Uterus (tissue), 4 donors: ENCODE results near the gene FXYD6. TPM values are rescaled to one million over a fixed set of nuclear protein-coding genes. Genes with fewer than 3 reads are reported as not detected.

ENCODE experiments used
- DNase-seq, 2 donors: peaks; one replicate each; pipeline ENCODE4 v3.0.0-alpha.2; 2019 to 2020
- H3K27ac ChIP-seq, 2 donors: fragments of 200-600 bp; sonication (generic); 1 replicate in 1 of 2; 2 replicates in 1 of 2; pipeline ENCODE4 v1.5.1; 2016 to 2018
- H3K27me3 ChIP-seq, 2 donors: fragments of 200-600 bp; sonication (generic); one replicate each; pipeline ENCODE4 v1.5.1; 2018 to 2019; ENCODE audit warnings: control low read depth in 1 of 2
- H3K36me3 ChIP-seq, 2 donors: fragments of 200-600 bp; sonication (generic); one replicate each; pipeline ENCODE4 v1.5.1; 2019; ENCODE audit warnings: control low read depth in 1 of 2
- H3K4me1 ChIP-seq, 2 donors: fragments of 200-600 bp; sonication (generic); one replicate each; pipeline ENCODE4 v1.5.1; 2018 to 2019; ENCODE audit warnings: control low read depth in 1 of 2
- H3K4me3 ChIP-seq, 2 donors: fragments of 200-600 bp; sonication (generic); 1 replicate in 1 of 2; 2 replicates in 1 of 2; pipeline ENCODE4 v1.5.1; 2018 to 2019; ENCODE audit warnings: mild to moderate bottlenecking in 1 of 2
- H3K9me3 ChIP-seq, 2 donors: fragments of 200-600 bp; sonication (generic); one replicate each; pipeline ENCODE4 v1.5.1; 2019; ENCODE audit warnings: control low read depth in 1 of 2
- POLR2A ChIP-seq, 2 donors: fragments of 450-650 bp; IDR thresholded peaks; one replicate each; pipeline ENCODE4 v1.6.1; 2016; ENCODE audit warnings: antibody characterized with exemption in 2 of 2, mild to moderate bottlenecking in 1 of 2, moderate library complexity in 1 of 2
- intact Hi-C: fragments of 100-400 bp; cut with DNase I; formaldehyde crosslinking; loops from one replicate; pipeline ENCODE4 v1.15.1; 2023; ENCODE audit warnings: low total_unique reads
- total RNA-seq, 4 donors: library from RNA; depleted of rRNA in 3 of 4; stranded (reverse); fragments of >200 nt in 3 of 4; gene quantifications; one replicate each; pipeline versions ENCODE4 v1.1.0 to v1.2.4, GENCODE V29; 2014 to 2023
- TF ChIP-seq, protein P1 (sequence below), 4 experiments: fragments of 200-600 bp in 2 of 4; fragments of 450-650 bp in 2 of 4; sonication (generic) in 2 of 4; IDR thresholded peaks; one replicate each; pipeline ENCODE4 v1.5.1; 2016 to 2019; ENCODE audit warnings: antibody characterized with exemption in 4 of 4, mild to moderate bottlenecking in 2 of 4, moderate library complexity in 1 of 4
- donor health status: DM: yes; HTN: yes; CAD: no.

FXYD6 gene
- total RNA-seq, 4 donors from 2014 or later, result 85.3 to 307 (median 192) TPM

- Histone ChIP-seq H3K36me3 (no peaks in the 10 kb centered on the region), H3K27ac (no peak overlapping the region), H3K9me3 (no peaks in the 10 kb centered on the region), H3K27me3 (no peaks in the 10 kb centered on the region), H3K4me1 (no peaks in the 10 kb centered on the region), H3K4me3 (no peak overlapping the region)
- DNase-seq, result no peak
- intact Hi-C loops, result no loop called here
- TF ChIP-seq, protein P1, sequence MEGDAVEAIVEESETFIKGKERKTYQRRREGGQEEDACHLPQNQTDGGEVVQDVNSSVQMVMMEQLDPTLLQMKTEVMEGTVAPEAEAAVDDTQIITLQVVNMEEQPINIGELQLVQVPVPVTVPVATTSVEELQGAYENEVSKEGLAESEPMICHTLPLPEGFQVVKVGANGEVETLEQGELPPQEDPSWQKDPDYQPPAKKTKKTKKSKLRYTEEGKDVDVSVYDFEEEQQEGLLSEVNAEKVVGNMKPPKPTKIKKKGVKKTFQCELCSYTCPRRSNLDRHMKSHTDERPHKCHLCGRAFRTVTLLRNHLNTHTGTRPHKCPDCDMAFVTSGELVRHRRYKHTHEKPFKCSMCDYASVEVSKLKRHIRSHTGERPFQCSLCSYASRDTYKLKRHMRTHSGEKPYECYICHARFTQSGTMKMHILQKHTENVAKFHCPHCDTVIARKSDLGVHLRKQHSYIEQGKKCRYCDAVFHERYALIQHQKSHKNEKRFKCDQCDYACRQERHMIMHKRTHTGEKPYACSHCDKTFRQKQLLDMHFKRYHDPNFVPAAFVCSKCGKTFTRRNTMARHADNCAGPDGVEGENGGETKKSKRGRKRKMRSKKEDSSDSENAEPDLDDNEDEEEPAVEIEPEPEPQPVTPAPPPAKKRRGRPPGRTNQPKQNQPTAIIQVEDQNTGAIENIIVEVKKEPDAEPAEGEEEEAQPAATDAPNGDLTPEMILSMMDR (IDR thresholded peaks at IDR 0.05), result no peak
- no peak for TF ChIP-seq POLR2A (IDR thresholded peaks at IDR 0.05)
Observed at GRCh38 chr11:117923275-117923674, 46.8 kb upstream of the FXYD6 start.

- Histone ChIP-seq H3K36me3 (no peaks in the 10 kb centered on the region), H3K4me1 (no peaks in the 10 kb centered on the region), H3K27ac (no peak overlapping the region), H3K27me3 (no peaks in the 10 kb centered on the region), H3K9me3 (no peaks in the 10 kb centered on the region), H3K4me3 (no peak overlapping the region)
- TF ChIP-seq, protein P1 (IDR thresholded peaks at IDR 0.05), result no peak
- TF ChIP-seq POLR2A (IDR thresholded peaks at IDR 0.05), result no peak
- intact Hi-C loops, result no loop called here
- no peak for DNase-seq
Observed at GRCh38 chr11:117921893-117922292, 45.4 kb upstream of the FXYD6 start.

GRCh38 chr11:117921456-117921855 is 45.0 kb upstream of the FXYD6 start:
- intact Hi-C loops, result no loop called here
- Histone ChIP-seq H3K27ac (no peak overlapping the region), H3K4me3 (no peak overlapping the region)

DNA sequence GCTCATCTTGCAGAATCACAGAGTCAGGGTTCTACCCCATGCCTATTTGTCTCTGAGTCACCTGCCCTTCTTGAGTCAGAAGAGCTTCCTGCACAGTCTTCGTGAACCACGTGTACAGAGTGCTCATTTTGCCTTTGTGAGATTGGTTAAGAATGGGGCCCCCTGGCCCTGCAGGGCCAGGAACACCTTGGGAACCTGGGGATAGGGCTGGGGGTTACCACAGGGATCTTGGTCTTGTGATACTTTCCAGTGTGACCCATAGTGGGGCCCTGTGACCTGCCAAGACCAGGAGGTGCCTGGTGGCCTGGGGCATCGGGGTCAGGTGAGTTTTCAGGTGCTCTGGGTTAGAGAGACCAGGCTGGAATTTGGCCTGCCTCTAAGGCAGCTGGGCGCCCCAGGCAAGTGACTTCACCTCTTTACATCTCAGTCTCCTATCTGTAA is 43.3 kb upstream of the FXYD6 start:
- no peaks in the 10 kb centered on the region for H3K27me3 ChIP-seq
- H3K4me3 ChIP-seq, result no peak overlapping the region
- DNase-seq, result peak; percentile 8 to 9
- TF ChIP-seq POLR2A (IDR thresholded peaks at IDR 0.05), result no peak
- TF ChIP-seq, protein P1 (IDR thresholded peaks at IDR 0.05), result no peak
- no peaks in the 10 kb centered on the region for H3K4me1 ChIP-seq
- intact Hi-C loops, result no loop called here
- no peak overlapping the region for H3K27ac ChIP-seq
- H3K9me3 ChIP-seq, result no peaks in the 10 kb centered on the region
- H3K36me3 ChIP-seq, result no peaks in the 10 kb centered on the region

More at GRCh38 chr11:117921456-117921855, 45.0 kb upstream of the FXYD6 start:
- TF ChIP-seq POLR2A (IDR thresholded peaks at IDR 0.05), result no peak
- TF ChIP-seq, protein P1 (IDR thresholded peaks at IDR 0.05), result no peak
- no peak for DNase-seq
- no peaks in the 10 kb centered on the region for H3K36me3 ChIP-seq
- no peaks in the 10 kb centered on the region for H3K27me3 ChIP-seq
- H3K9me3 ChIP-seq, result no peaks in the 10 kb centered on the region
- no peaks in the 10 kb centered on the region for H3K4me1 ChIP-seq

GRCh38 chr11:117919341-117919740 is 42.9 kb upstream of the FXYD6 start:
- TF ChIP-seq, protein P1 (IDR thresholded peaks at IDR 0.05), result no peak

More at GRCh38 chr11:117919341-117919740, 42.9 kb upstream of the FXYD6 start:
- H3K27ac ChIP-seq, result no peak overlapping the region
- no peak overlapping the region for H3K4me3 ChIP-seq
- no peaks in the 10 kb centered on the region for H3K9me3 ChIP-seq
- no peaks in the 10 kb centered on the region for H3K36me3 ChIP-seq
- no peaks in the 10 kb centered on the region for H3K27me3 ChIP-seq
- intact Hi-C loops, result no loop called here
- no peaks in the 10 kb centered on the region for H3K4me1 ChIP-seq
- peak; percentile 12 to 16 for DNase-seq
